HG03442 (cell line): ENCODE measurements around the gene GMDS.

Experiments
- ATAC-seq: cut with Tn5 transposase; IDR thresholded peaks from one replicate; pipeline ENCODE4 v1.9.1; 2021; ENCODE audit warnings: mild to moderate bottlenecking, moderate library complexity; ENCODE audit not compliant: unreplicated experiment

The GMDS gene

DNA sequence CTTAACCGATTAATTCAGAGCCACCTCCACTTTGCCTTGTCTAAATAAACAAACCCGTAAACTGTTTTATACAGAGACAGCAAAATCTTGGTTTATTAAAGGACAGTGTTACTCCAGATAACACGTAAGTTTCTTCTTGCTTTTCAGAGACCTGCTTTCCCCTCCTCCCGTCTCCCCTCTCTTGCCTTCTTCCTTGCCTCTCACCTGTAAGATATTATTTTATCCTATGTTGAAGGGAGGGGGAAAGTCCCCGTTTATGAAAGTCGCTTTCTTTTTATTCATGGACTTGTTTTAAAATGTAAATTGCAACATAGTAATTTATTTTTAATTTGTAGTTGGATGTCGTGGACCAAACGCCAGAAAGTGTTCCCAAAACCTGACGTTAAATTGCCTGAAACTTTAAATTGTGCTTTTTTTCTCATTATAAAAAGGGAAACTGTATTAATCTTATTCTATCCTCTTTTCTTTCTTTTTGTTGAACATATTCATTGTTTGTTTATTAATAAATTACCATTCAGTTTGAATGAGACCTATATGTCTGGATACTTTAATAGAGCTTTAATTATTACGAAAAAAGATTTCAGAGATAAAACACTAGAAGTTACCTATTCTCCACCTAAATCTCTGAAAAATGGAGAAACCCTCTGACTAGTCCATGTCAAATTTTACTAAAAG is 633.0 kb downstream of the GMDS start:
- ATAC-seq = no peak

DNA sequence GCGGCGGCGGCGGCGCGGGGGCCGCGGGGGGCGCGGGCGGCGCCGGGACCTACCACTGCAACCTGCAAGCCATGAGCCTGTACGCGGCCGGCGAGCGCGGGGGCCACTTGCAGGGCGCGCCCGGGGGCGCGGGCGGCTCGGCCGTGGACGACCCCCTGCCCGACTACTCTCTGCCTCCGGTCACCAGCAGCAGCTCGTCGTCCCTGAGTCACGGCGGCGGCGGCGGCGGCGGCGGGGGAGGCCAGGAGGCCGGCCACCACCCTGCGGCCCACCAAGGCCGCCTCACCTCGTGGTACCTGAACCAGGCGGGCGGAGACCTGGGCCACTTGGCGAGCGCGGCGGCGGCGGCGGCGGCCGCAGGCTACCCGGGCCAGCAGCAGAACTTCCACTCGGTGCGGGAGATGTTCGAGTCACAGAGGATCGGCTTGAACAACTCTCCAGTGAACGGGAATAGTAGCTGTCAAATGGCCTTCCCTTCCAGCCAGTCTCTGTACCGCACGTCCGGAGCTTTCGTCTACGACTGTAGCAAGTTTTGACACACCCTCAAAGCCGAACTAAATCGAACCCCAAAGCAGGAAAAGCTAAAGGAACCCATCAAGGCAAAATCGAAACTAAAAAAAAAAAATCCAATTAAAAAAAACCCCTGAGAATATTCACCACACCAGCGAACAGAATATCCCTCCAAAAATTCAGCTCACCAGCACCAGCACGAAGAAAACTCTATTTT is 633.7 kb downstream of the GMDS start:
- no peak for ATAC-seq

DNA sequence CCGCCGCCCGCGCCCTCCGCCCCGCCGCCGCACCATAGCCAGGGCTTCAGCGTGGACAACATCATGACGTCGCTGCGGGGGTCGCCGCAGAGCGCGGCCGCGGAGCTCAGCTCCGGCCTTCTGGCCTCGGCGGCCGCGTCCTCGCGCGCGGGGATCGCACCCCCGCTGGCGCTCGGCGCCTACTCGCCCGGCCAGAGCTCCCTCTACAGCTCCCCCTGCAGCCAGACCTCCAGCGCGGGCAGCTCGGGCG is 634.2 kb downstream of the GMDS start:
- ATAC-seq = no peak

- peak; percentile 30 for ATAC-seq
Measured at GRCh38 chr6:1610497-1611321, 634.7 kb downstream of the GMDS start.

- ATAC-seq = peak; percentile 51
Measured at GRCh38 chr6:1609648-1610496, 635.5 kb downstream of the GMDS start, which contains the start of gene FOXC1. TSS of gene FOXC1 (plus strand) at chr6:1609915. CDS start at chr6:1610446, 531 bp downstream.

DNA sequence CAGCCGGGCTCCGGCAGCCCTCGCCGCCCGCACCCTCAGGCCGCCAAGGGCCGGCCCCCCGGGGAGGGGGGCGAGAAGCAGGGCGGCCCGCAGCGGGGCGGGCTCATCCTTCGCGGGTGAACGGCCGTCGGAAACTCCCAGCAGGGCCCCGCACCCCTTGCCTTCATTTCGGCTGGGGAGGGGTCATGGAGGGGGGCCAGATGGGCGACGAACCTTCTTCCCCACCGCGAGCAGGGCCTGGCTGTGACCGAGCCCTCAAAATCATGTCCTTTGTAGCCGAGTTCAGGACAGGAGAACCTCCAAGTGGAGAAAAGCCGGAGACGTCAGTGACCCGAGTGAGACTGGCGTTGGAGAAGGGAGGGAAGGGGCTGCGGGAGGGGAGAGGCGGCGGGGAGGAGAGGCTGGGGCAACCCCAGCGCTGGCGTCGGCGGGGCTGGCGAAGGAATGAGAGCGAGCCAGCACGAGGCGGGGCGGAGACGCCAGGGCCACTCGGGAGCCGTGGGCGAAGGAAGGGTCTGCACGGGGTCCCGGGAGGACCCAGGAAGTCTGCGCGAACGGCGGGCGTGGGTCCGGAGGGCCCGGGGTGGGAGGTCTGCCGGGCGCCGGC is 636.3 kb downstream of the GMDS start:
- no peak for ATAC-seq

GRCh38 chr6:1608222-1609040 is 637.0 kb downstream of the GMDS start:
- ATAC-seq = no peak

DNA sequence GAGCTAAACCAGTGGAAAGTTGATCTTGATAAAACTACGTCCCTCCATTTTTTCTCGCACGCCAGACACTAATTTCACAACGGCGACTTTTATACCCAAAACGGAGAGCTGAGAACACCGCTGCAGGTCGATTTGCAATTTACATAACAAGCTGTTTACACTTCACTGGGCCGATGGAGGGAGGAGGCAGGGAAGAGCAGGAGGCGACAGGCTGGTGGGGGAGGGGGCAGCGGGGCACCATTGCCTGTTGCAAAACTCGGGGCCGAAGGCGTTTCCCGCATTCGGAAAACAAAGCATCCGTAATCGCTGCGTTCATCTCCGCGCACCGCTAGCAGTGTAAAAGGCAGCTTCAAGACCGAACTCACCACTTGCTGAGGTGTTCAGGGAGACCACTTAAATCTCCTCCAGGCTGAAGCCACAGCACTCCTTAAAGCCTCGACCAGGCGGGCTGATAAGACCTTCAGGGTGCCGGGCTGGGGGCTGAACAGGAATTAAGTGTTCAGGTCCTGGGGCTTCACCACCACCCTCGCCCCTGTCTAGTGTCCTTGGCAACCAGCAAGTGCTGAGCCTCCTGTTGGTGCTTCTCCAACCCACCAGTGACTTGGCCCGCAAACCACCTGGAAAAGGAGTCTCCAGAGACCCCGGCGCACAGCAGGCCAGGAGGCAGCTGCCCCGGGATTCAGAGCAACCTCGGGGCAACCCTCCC is 637.7 kb downstream of the GMDS start:
- ATAC-seq = no peak

- no peak for ATAC-seq
Measured at GRCh38 chr6:1606780-1607515, 638.5 kb downstream of the GMDS start.

DNA sequence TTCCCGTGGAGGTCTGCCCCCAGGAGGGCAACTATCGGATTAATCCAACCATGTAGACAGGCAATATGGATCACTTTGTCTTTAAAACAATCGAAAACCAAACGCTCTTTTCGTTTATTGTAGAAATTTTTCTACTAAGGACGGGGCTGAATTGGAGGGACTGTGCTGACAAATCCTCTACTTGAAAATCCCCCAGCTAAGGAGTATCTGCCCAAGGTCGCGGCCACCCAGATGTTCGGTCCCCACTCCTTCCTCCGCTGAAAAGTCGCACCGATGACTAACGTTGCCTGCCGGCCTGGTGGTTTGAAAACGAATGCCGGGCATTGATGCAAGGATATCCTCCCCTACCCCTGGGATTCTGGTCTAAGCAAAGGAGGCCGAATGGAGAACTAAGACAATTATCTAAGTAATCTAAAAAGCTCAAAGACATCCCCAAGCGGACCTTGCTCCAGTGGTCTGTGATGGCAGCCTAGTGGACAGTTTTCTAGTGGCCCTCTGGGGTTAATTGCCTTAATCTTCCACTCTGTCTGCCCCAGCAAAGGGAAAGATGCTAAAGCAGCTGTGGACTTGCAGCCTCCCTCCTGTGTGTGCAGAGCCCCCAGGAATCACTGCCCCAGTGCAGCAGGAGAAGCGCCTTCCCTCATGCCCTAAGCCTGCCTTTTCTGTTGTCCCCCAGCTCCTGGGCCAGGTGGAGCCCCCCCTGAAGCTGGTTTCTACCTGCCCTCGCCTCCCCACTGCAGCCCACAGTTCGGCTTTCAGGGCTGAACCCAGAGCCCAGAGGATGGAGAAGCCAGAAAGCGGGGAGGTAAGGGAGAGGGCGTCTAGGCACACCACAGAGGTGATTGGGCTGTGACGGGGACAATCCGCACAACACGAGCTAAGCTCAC is 639.3 kb downstream of the GMDS start:
- ATAC-seq = no peak

DNA sequence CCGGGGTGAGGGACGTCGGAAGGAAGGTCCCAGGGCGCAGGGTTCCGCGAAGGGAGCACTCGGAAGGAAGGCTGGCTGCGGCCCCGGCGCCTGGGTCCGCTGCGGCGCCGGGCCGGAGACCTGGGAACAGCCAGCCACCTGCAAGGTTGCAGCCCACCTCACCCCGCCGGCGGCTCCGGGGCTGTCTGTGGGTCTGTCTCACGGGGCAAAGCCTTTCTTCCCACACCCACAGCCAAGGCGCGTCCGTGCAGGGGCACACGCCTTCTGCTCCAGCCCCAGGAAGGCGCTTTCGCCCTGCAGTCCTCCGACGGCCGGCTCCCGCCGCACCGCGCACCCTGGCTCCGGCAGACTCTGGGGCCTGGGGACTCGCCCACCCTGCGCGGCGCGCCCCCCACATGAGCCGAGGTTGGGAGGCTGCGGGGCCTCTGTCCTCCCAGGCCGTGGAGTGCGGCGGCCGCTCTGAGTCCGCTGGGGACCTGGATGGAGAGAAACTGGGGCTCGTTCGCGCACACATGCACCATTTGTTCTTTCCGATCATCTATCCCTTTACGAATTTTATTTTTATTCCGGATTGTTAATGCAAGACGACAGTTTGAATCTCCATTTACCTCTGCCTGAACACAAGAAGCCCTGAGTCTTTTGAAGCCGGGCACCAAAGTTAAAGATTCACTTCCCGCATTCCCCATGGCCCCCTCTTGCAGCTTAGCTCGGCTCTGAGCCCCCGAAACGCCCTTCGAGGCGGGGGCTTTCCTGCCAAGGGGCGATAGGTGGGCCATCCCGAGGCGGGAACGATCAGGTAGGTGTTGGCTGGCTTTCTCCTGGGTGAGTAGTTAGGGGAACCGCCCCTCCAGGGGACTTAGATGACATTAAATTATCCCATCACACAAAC is 640.2 kb downstream of the GMDS start:
- ATAC-seq = no peak

DNA sequence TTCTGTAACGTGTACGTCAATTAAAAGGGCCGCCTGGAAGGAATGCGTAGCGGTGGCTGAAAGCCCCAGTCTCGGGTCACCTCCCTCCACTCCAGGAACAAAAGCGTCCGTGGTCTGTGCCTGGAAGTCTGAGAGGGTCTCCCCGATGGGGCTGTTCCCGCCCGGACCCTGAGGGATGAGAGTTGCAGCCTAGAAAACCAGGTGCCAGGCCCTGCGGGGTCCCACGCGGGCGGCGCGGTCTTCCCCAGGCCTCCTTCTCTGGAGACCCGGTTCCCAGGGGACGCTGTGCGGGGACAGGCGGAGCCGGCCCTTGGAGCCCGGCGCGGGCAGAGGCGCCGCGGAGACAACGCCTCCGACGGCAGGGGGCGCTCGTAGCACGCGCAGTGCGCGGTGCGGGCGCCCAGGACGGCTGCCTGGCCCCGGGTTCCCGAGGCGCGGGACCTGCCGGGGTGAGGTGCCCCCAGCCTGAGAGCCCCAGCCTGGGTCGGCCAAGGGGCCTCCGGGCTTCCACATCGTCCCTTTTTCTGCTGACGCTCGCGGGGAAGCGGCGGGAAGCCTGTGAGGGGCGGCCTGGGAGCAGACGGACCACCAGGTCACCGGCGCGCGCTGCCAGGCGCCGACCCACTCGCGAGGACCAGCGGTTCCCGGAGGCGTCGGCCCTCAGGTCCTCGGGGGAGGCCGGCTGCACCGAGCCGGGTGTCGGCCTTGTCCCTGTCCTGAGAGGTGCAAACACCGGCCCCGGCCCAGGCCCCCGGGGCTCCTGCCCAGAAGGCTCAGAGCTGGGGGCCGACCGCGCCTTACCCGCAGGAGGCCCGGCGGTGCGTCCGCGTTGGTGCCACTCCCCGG is 641.0 kb downstream of the GMDS start:
- ATAC-seq = peak; percentile 78

DNA sequence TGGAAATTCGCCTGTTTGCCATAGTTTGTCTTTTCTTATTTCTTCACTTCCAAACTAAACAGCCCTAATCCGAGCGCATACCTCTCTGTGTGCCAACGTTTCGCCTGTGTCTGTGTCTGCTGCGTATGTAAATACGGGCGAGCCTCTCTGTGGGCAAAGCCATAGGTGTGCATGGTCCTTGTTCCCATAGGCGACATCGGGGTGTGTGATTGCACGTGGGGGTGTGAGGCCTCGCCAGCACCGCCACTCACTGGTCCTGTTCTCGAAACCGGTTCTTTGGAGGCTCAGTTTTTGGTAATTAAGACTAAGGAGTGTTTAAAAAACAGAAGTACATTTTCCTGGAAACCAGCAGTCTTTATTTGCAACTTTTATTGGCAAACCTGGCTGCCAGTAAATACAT is 641.7 kb downstream of the GMDS start:
- ATAC-seq = no peak

GRCh38 chr6:1602049-1602713 is 643.2 kb downstream of the GMDS start:
- no peak for ATAC-seq
